Natural killer cell (primary cell): ENCODE measurements around the gene ERC1. TPM values are rescaled to one million over a fixed set of nuclear protein-coding genes. Genes with fewer than 3 reads are reported as not detected.

Experiments used
- ATAC-seq, 3 donors: fragments of 150-1000 bp in 2 of 3; fragments of 200-7000 bp in 1 of 3; cut with Tn5 transposase; 1 replicate in 1 of 3; 2 replicates in 2 of 3; pipeline ENCODE4 v1.10.0; 2021; ENCODE audit warnings: mild to moderate bottlenecking in 2 of 3, moderate library complexity in 2 of 3
- DNase-seq, 2 donors: peaks; one replicate each; pipeline versions ENCODE4 v3.0.0 to v3.0.0-alpha.2; 2013 to 2021; ENCODE audit warnings: mixed read lengths in 1 of 2
- H3K27ac ChIP-seq: one replicate; pipeline ENCODE4 v1.5.1; 2013; ENCODE audit warnings: mild to moderate bottlenecking, low read length
- H3K27me3 ChIP-seq: one replicate; pipeline ENCODE4 v1.6.1; 2013; ENCODE audit warnings: low read length; ENCODE audit not compliant: control insufficient read depth, insufficient read depth
- H3K36me3 ChIP-seq: one replicate; pipeline ENCODE4 v1.6.1; 2013; ENCODE audit warnings: low read length; ENCODE audit not compliant: control insufficient read depth, insufficient read depth
- H3K4me1 ChIP-seq: one replicate; pipeline ENCODE4 v1.6.1; 2013; ENCODE audit warnings: low read length; ENCODE audit not compliant: control insufficient read depth, insufficient read depth
- H3K4me3 ChIP-seq: one replicate; pipeline ENCODE4 v1.5.1; 2013; ENCODE audit warnings: low read length
- H3K9me3 ChIP-seq: one replicate; pipeline ENCODE4 v1.6.1; 2013; ENCODE audit warnings: low read length; ENCODE audit not compliant: control insufficient read depth, insufficient read depth
- H3K27ac Mint-ChIP-seq, 2 donors: one replicate each; pipeline ENCODE4 v1.8.0; 2022; ENCODE audit warnings: mild to moderate bottlenecking in 2 of 2, mixed read lengths in 2 of 2, moderate library complexity in 1 of 2
- H3K27me3 Mint-ChIP-seq, 2 donors: one replicate each; pipeline ENCODE4 v1.8.0; 2022; ENCODE audit warnings: low read depth in 2 of 2, mixed read lengths in 2 of 2
- H3K36me3 Mint-ChIP-seq: one replicate; pipeline ENCODE4 v1.8.0; 2022; ENCODE audit warnings: mixed read lengths
- H3K4me1 Mint-ChIP-seq, 2 donors: one replicate each; pipeline ENCODE4 v1.8.0; 2022; ENCODE audit warnings: mixed read lengths in 2 of 2
- H3K4me3 Mint-ChIP-seq: one replicate; pipeline ENCODE4 v1.8.0; 2022; ENCODE audit warnings: mild to moderate bottlenecking, moderate library complexity, mixed read lengths
- H3K9me3 Mint-ChIP-seq, 2 donors: one replicate each; pipeline ENCODE4 v1.8.0; 2022; ENCODE audit warnings: mixed read lengths in 2 of 2
- WGBS: methylation state at CpG from one replicate; pipeline ENCODE4 v1.1.7; 2013; ENCODE audit warnings: missing lambda C conversion rate; ENCODE audit not compliant: insufficient coverage; 5-methylcytosine and 5-hydroxymethylcytosine counted together
- intact Hi-C: fragments of 100-400 bp; cut with micrococcal nuclease; formaldehyde crosslinking; loops from one replicate; pipeline ENCODE4 v1.14.2; 2022
- total RNA-seq, 4 donors: library from RNA; stranded (reverse); fragments of 120-200 nt in 1 of 4; gene quantifications; one replicate each; pipeline versions ENCODE4 v1.2.3 to v1.2.4, GENCODE V29; 2013 to 2022
- TF ChIP-seq, protein P1 (sequence below): fragments of 200-600 bp; IDR thresholded peaks from one replicate; pipeline ENCODE4 v1.8.0; 2022; ENCODE audit warnings: antibody characterized with exemption

The ERC1 gene
- total RNA-seq, 3 donors from 2014 or later (not counting 1 experiment from before 2014, with no cell fraction given), result 43.5 to 54.0 (median 44.9) TPM

DNA sequence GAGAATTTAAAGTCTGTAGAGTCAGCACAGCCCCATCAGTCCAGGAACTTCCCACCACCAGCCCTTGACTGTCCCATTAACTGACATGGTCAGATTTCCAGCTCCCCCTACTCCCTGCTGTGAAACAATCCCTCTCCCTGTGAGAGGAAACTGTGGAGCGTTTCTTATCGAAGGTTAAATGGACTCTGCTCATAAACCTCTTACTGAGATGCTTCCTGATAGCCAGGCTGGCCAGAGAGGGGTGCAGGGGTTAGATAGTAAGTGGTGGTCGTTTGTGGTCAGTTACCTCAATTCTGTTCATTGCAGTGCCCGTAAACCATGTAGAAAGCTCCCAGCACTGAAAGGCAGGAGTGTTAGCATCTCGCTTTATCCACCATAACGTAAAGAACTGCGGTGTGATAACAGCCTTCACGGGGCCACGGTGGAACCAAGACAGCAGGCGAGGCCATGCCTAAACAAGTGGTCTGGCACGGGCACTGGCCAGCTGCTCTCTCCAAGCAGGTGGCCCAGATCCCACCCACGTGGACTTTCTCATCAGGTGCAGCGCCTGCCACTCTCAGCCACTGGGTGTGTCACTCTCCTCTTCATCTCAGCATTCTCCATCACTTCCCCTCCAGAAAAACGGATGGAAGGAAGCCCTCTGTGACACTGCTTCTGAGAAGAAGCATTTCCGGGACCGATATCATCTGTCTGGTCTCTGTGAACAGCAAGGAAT, 501.1 kb downstream of the ERC1 start:
- Histone ChIP-seq H3K9me3 (no peaks in the 10 kb centered on the region), H3K4me3 (no peak overlapping the region), H3K27me3 (no peaks in the 10 kb centered on the region), H3K4me1 (peaks cover 12% of the 10 kb centered on the region), H3K36me3 (peaks cover 5% of the 10 kb centered on the region), H3K27ac (no peak overlapping the region)
- DNase-seq (no peak), ATAC-seq (no peak)
- Mint-ChIP-seq H3K36me3 (no peaks in the 10 kb centered on the region), H3K9me3 (no peaks in the 10 kb centered on the region), H3K27ac (no peak overlapping the region), H3K4me3 (no peak overlapping the region), H3K4me1 (peaks cover 11 to 13% of the 10 kb centered on the region in 2 donors), H3K27me3 (no peaks in the 10 kb centered on the region)
- WGBS, result 90% methylated on average over 16 of the region's 16 CpGs
- TF ChIP-seq, protein P1, sequence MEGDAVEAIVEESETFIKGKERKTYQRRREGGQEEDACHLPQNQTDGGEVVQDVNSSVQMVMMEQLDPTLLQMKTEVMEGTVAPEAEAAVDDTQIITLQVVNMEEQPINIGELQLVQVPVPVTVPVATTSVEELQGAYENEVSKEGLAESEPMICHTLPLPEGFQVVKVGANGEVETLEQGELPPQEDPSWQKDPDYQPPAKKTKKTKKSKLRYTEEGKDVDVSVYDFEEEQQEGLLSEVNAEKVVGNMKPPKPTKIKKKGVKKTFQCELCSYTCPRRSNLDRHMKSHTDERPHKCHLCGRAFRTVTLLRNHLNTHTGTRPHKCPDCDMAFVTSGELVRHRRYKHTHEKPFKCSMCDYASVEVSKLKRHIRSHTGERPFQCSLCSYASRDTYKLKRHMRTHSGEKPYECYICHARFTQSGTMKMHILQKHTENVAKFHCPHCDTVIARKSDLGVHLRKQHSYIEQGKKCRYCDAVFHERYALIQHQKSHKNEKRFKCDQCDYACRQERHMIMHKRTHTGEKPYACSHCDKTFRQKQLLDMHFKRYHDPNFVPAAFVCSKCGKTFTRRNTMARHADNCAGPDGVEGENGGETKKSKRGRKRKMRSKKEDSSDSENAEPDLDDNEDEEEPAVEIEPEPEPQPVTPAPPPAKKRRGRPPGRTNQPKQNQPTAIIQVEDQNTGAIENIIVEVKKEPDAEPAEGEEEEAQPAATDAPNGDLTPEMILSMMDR, result no peak
- intact Hi-C loops, result no loop called here

DNA sequence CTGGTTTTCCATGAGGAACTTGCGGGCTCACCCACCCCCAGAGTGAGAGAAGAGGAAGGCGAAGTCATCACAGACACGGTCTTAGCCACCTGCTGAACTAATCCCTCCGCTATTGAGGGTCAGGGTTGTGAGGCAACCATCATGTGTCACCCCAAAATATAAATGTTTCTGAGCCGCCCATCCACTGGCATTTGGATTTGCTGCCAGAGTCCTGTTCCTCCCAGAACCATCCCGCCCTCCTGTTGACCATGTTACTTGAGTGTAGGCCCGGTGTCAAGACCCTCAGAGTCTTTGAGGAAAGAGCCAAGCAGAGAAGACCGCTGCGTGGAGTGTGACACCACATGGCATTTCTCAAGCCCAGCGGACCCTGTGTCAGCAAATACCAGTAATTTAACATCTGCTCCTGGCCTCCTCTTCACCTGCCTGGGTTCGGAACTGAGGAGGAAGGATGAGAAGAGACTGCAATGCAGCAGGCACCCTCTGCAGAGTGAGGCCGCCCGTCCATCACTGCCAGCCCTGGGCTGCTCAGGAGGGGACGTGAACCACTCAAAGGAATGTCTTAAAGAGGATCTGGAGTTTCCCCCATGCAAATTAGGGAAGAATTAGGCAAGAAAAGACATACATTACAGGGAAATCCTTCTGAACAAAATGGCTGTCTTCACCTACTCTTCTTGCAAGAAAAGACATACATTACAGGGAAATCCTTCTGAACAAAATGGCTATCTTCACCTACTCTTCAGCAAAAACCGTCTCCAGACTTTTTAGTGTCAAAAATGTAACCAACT, 502.9 kb downstream of the ERC1 start:
- Mint-ChIP-seq H3K4me3 (no peak overlapping the region), H3K9me3 (no peaks in the 10 kb centered on the region), H3K36me3 (no peaks in the 10 kb centered on the region), H3K4me1 (peaks cover 4% of the 10 kb centered on the region in 2 donors), H3K27me3 (no peaks in the 10 kb centered on the region), H3K27ac (no peak overlapping the region)
- intact Hi-C loops, result no loop called here
- Histone ChIP-seq H3K27me3 (no peaks in the 10 kb centered on the region), H3K4me1 (peaks cover 1% of the 10 kb centered on the region), H3K36me3 (peaks cover 5% of the 10 kb centered on the region), H3K9me3 (no peaks in the 10 kb centered on the region), H3K4me3 (no peak overlapping the region), H3K27ac (no peak overlapping the region)
- DNase-seq, result no peak
- TF ChIP-seq, protein P1, result no peak
- ATAC-seq, result no peak
- WGBS, result 95% methylated on average over 15 of the region's 15 CpGs

DNA sequence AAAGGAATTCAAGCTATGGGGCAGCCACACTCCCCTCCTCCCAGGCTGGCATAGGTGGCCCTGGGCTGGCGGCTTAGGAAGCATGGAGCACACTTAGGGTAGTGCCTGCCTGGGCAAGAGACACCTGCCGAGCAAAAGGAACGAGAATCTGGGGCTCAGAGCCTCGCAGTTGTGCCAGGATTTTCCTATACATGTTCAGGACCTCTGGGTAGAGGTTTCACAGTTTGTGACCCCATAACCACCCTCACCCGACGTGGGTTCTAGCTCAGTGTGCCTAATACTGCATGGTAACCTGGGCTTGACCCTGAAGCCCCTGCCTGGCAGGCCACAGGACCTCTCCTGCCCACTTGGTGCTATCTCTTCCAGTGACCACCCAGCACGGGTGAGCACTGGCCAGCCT, 503.8 kb downstream of the ERC1 start:
- no peaks in the 10 kb centered on the region for H3K27me3 ChIP-seq
- TF ChIP-seq, protein P1, result no peak
- no peak overlapping the region for H3K4me3 Mint-ChIP-seq
- no peak overlapping the region for H3K27ac Mint-ChIP-seq
- no peaks in the 10 kb centered on the region for H3K4me1 ChIP-seq
- H3K9me3 Mint-ChIP-seq, result no peaks in the 10 kb centered on the region
- no peak overlapping the region for H3K27ac ChIP-seq
- H3K9me3 ChIP-seq, result no peaks in the 10 kb centered on the region
- intact Hi-C loops, result no loop called here
- no peak for ATAC-seq
- no peaks in the 10 kb centered on the region for H3K4me1 Mint-ChIP-seq
- H3K27me3 Mint-ChIP-seq, result no peaks in the 10 kb centered on the region
- WGBS, result 87% methylated on average over 7 of the region's 7 CpGs
- no peaks in the 10 kb centered on the region for H3K36me3 Mint-ChIP-seq
- H3K36me3 ChIP-seq, result peaks cover 5% of the 10 kb centered on the region
- H3K4me3 ChIP-seq, result no peak overlapping the region
- no peak for DNase-seq
